Activated T-helper 17 cell treated with anti-CD3 and anti-CD28 coated beads, Interleukin-2, amount 50 U/mL, for 72 hours (primary cell): ENCODE results near the gene ZNF732. TPM values are rescaled to one million over a fixed set of nuclear protein-coding genes. Genes with fewer than 3 reads are reported as not detected.
"Not testable (repeated sequence)": the region's sequence is repeated elsewhere in the genome, so short reads cannot be mapped to it uniquely, and the experiment has no call there.

ENCODE experiments used
- ATAC-seq: fragments of 150-1000 bp; cut with Tn5 transposase; replicated peaks from 2 replicates; pipeline ENCODE4 v1.10.0; 2021; ENCODE audit warnings: mild to moderate bottlenecking, moderate library complexity
- H3K27ac Mint-ChIP-seq: one replicate; pipeline ENCODE4 v1.8.0; 2022; ENCODE audit warnings: mixed read lengths
- H3K27me3 Mint-ChIP-seq: one replicate; pipeline ENCODE4 v1.8.0; 2022; ENCODE audit warnings: mixed read lengths
- H3K36me3 Mint-ChIP-seq: one replicate; pipeline ENCODE4 v1.8.0; 2022; ENCODE audit warnings: low read depth, mild to moderate bottlenecking, mixed read lengths
- H3K4me1 Mint-ChIP-seq: one replicate; pipeline ENCODE4 v1.8.0; 2022; ENCODE audit warnings: mixed read lengths
- H3K4me3 Mint-ChIP-seq: one replicate; pipeline ENCODE4 v1.8.0; 2022; ENCODE audit warnings: mild to moderate bottlenecking, mixed read lengths
- H3K9me3 Mint-ChIP-seq: one replicate; pipeline ENCODE4 v1.8.0; 2022; ENCODE audit warnings: mixed read lengths
- total RNA-seq, 2 donors: library from RNA; stranded (reverse); gene quantifications; one replicate each; pipeline ENCODE4 v1.2.3, GENCODE V29; 2022

ZNF732 gene
- not detected for total RNA-seq

DNA sequence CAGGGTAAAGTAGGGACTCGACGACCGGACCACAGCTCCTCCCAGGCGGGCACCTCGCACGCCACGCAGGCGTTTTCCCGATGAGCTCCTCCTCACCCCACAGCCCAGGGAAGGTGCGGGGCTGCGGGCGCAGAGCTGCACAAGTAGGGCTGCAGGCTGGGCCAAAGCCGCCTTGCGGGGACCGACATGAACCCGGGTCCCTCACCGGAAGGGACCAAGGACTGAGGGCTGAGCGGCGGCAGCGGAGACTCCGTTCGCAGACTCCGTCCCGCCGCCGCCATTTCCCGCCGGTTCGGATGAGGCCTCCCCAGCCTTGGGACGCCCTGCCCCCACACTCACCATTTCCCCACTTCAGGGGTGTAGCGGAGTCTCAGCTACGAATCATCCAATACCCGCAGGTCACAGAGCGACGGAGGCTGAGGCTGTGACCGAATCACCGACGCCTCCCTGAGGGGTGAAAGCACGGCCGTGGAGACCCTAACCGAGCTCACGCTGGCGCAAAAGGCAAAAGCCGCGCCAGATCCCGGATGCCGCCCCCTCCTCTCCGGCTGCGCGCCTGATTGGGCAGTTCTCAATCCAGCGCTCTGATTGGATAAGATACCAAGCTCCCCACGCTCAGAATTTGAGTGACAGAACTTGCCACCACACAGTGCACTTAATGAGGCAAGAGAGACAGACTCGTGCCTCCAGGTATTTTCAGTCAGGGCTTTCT is at the start of gene ZNF732:
ZNF732 (minus strand) TSS at position 506 of the 712 bp plus-strand sequence; CDS start at position 342, 164 bp downstream.
- peaks cover 17% of the 10 kb centered on the region for H3K9me3 Mint-ChIP-seq
- no peak within 1 kb of the TSS for H3K4me3 Mint-ChIP-seq
- no peak within 1 kb of the TSS for H3K27ac Mint-ChIP-seq
- peaks cover 7% of the 10 kb centered on the region for H3K36me3 Mint-ChIP-seq
- peaks cover 8% of the 10 kb centered on the region for H3K4me1 Mint-ChIP-seq
- no peak for ATAC-seq
- H3K27me3 Mint-ChIP-seq: peaks cover 21% of the 10 kb centered on the region

DNA sequence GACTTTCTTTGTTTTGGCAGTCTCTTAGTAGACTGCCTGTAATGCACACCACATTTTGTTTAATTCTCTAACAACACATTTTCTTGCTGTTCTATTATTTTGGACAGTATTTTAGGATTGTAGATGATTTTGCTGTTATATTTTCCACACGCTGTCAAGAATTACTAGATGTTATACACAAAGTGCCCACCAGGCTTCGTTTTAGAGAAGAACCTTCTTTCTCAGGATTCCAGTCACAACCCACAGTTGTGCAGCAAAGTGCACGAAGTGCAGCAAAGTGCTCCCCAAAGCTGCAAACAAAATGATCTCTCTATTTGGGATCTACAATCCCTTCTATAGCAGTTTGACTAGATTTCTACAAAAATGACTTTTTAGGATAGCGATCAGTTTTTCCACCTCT is 34.7 kb upstream of the ZNF732 start:
- H3K4me3 Mint-ChIP-seq: peak overlapping the region; percentile 98
- no peak overlapping the region for H3K27ac Mint-ChIP-seq
- H3K36me3 Mint-ChIP-seq: peaks cover 82% of the 10 kb centered on the region

DNA sequence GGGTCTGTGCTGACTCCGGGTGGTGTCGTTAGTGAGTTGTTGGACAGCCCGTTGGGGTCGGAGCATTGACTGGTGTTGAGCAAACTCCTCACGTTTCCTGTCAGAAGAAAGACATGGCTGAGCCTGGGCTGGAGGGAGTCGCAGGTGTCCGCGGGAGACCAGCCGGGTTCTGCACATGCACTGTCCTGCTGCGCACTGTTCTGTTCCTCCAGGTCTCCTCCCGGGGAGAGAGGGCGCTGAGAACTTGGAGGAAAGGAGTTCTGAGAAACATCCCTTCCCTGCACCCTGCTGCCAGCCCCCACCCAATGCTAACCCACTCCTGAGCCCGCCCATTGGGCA is 33.5 kb upstream of the ZNF732 start:
- Mint-ChIP-seq H3K4me3 (peak overlapping the region; percentile 98), H3K27ac (peak overlapping the region; percentile 99), H3K9me3 (peaks cover 14% of the 10 kb centered on the region), H3K36me3 (peaks cover 69% of the 10 kb centered on the region), H3K27me3 (no peaks in the 10 kb centered on the region), H3K4me1 (peaks cover 19% of the 10 kb centered on the region)
- no peak for ATAC-seq

More for the DNA sequence above, 34.7 kb upstream of the ZNF732 start:
- no peak for ATAC-seq
- H3K4me1 Mint-ChIP-seq: peaks cover 19% of the 10 kb centered on the region
- peaks cover 14% of the 10 kb centered on the region for H3K9me3 Mint-ChIP-seq
- H3K27me3 Mint-ChIP-seq: no peaks in the 10 kb centered on the region

DNA sequence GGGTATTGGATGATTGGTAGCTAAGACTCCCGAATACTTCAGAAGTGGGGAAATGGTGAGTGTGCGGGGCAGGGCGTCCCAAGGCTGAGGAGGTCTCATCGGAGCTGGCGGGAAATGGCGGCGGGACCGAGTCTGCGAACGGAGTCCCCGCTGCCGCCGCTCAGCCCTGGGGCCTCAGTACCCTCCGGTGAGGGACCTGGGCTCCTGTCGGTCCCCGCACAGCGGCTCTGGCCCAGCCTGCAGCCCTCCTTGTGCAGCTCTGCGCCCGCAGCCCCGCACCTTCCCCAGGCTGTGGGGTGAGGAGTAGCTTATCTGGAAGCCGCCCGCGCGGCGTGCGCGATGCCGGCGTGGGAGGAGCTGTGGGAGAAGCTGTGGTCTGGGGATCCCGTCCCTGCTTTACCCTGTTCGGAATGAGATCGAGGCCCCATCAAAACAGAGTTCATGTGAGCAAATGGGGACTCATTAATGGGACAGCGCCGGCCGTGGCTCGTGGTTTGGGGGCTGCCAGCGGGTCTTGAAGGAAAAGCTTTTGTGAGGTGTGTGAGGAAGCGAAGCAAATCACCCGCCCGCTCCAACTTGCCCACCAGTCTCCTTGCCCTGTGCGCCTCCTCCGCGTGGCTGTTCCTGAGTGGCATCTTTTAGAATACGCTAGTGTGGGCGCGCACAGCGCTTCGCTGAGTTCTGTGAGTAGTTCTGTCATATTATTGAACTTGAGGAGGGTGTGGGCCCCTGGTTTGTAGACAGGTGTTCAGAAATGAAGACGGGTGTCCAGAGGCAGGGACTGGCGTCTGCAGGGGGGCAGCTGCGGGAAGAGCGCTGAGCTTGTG is 32.9 kb upstream of the ZNF732 start:
- ATAC-seq: peak; percentile 42
- Mint-ChIP-seq H3K27ac (peak overlapping the region; percentile 99), H3K4me1 (peaks cover 19% of the 10 kb centered on the region), H3K36me3 (peaks cover 63% of the 10 kb centered on the region), H3K4me3 (peak overlapping the region; percentile 98), H3K27me3 (no peaks in the 10 kb centered on the region), H3K9me3 (peaks cover 14% of the 10 kb centered on the region)

DNA sequence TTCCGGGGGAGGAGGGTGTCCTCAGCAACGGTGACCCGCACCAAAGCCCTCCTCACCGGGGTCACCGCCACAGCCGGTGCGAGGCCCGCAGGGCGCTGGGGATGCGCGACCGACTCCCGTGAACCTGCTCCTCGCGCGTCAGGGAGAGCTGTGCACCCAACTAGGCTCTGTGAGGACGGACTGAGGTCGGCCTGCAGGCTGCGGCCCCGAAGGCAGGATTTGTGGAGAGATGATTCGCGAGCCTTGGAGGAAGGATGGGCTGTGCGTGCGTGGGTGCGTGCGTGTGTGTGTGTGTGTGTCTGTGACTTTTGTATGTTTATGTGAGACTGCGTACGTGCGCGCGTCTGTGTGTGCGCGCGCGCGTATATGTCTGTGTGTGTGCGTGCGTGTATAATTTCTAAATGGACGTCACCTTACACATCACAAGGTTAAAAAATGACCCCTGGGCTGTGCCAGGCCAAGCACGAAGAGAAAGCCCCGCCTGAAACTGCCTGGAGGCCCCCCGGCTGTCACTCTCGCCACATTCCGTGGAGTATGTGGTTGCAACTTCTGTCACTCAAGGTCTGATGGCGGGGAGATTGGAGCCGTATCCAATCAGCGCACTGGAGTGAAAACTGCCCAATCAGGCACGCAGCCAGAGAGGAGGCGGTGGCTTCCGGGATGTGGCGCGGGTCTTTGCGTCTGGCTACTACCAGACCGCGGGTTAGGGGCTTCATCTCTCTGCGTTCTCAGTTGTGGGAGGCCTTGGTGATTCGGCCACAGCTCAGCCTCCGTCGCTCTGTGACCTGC is 32.1 kb upstream of the ZNF732 start, which contains the start of gene ZNF141:
ZNF141 (plus strand) TSS at position 672 of the 789 bp plus-strand sequence. CDS start 170 bp downstream, outside the sequence.
- peak within 1 kb of the TSS; percentile 98 for H3K4me3 Mint-ChIP-seq
- ATAC-seq: peak; percentile 96
- no peaks in the 10 kb centered on the region for H3K27me3 Mint-ChIP-seq
- peaks cover 55% of the 10 kb centered on the region for H3K36me3 Mint-ChIP-seq
- H3K9me3 Mint-ChIP-seq: peaks cover 14% of the 10 kb centered on the region
- peak within 1 kb of the TSS; percentile 99 for H3K27ac Mint-ChIP-seq
- peaks cover 19% of the 10 kb centered on the region for H3K4me1 Mint-ChIP-seq

DNA sequence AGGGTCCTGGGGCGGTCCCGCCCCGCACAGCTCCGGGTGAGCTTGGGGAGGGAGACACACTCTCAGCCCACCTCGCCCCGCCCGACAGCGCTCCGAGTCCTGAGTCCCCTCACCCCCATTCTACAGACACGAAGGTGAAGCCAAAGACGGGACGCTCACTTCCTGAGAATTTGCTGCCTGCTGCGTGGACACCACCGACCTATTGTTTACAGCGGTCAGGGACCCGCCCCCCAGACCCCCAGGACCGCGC is 31.5 kb upstream of the ZNF732 start:
- H3K4me3 Mint-ChIP-seq: peak overlapping the region; percentile 98
- H3K27ac Mint-ChIP-seq: peak overlapping the region; percentile 99
- no peaks in the 10 kb centered on the region for H3K27me3 Mint-ChIP-seq
- H3K4me1 Mint-ChIP-seq: peaks cover 19% of the 10 kb centered on the region
- peaks cover 50% of the 10 kb centered on the region for H3K36me3 Mint-ChIP-seq
- ATAC-seq: no peak
- H3K9me3 Mint-ChIP-seq: peaks cover 10% of the 10 kb centered on the region

DNA sequence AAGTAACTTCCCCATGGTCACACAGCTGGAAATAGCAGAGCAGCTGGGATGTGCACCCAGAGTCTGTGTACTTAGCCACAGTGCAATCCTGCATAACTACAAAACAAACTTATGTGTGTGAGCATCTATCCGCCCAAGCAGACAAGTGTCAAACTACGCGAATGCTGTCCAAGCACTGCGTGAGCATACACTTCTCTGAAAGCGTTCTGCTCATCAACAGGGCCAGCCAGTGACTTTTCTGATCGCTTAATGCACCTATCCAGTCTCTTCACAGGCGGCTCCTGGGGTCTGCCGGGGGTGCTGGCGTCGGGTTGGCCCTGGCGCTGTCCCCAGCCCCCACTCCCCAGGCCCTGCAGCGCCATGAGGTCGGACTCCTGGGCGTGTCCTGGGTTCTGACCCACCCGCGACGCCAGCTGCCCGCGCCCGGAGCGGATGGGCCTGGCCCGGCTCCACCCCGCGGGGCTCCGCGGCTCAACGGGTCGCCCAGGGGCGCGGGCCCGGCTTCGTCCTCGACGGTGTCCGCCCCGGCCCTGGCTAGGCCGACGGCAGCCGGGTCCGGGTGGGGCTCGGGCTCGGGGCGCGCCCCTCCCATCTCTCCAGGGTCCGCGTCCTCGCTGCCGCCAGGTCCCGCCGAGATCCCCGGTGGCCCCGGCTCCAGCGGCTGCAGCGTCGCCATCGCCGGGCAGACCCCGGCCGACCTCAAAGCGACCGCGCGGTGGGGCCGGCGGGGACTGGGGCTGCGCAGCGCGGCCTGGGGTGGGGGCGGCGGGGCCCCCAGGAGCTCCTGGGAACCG is 31.0 kb upstream of the ZNF732 start:
- H3K4me1 Mint-ChIP-seq: peaks cover 19% of the 10 kb centered on the region
- H3K36me3 Mint-ChIP-seq: peaks cover 45% of the 10 kb centered on the region
- peaks cover 10% of the 10 kb centered on the region for H3K9me3 Mint-ChIP-seq
- no peak overlapping the region for H3K27ac Mint-ChIP-seq
- no peak for ATAC-seq
- H3K27me3 Mint-ChIP-seq: no peaks in the 10 kb centered on the region
- peak overlapping the region; percentile 98 for H3K4me3 Mint-ChIP-seq

DNA sequence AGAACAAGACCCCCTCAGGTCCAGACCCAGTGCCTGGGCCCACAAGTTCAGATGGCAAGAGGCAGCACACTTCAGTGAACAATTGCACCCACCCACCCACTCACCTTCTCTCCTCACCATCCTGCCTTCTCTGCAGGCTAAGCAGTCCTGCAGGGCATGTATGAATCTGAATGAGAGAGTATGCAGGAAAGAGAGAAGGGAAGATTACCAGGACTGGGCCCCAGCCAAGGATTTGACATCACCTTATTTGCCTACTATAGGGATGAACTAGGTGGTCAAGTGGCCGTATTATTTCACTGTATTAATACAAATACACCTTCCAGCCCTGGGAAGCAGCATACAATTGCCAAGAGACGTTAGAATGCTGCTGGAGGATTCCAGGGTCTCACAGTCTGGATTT is 30.2 kb upstream of the ZNF732 start:
- Mint-ChIP-seq H3K4me1 (peaks cover 16% of the 10 kb centered on the region), H3K36me3 (peaks cover 37% of the 10 kb centered on the region), H3K27me3 (no peaks in the 10 kb centered on the region), H3K4me3 (peak overlapping the region; percentile 64), H3K27ac (no peak overlapping the region), H3K9me3 (peaks cover 8% of the 10 kb centered on the region)
- ATAC-seq: no peak

DNA sequence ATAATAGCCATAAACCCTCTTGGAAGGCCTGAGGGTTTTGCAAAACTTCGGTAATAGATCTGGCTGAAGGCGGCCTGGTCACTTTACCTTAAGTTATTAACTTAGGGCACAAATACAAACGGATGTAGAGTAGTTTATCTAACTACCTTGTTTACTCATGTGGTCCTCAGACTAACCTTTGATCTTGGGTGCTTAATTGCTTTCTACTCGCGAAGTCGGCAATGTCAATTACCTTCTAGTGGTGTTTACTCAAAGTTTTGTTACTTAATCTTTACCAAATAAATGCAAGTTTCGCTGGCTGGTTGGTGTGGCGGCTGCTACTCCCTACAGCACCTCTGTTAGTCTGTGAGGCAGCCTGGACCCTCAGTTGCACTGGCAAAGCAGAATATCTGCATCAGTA is 23.5 kb upstream of the ZNF732 start:
- no peaks in the 10 kb centered on the region for H3K4me1 Mint-ChIP-seq
- ATAC-seq: no peak
- peaks cover 16% of the 10 kb centered on the region for H3K9me3 Mint-ChIP-seq
- no peaks in the 10 kb centered on the region for H3K27me3 Mint-ChIP-seq
- H3K36me3 Mint-ChIP-seq: no peaks in the 10 kb centered on the region
- H3K4me3 Mint-ChIP-seq: no peak overlapping the region
- H3K27ac Mint-ChIP-seq: no peak overlapping the region

DNA sequence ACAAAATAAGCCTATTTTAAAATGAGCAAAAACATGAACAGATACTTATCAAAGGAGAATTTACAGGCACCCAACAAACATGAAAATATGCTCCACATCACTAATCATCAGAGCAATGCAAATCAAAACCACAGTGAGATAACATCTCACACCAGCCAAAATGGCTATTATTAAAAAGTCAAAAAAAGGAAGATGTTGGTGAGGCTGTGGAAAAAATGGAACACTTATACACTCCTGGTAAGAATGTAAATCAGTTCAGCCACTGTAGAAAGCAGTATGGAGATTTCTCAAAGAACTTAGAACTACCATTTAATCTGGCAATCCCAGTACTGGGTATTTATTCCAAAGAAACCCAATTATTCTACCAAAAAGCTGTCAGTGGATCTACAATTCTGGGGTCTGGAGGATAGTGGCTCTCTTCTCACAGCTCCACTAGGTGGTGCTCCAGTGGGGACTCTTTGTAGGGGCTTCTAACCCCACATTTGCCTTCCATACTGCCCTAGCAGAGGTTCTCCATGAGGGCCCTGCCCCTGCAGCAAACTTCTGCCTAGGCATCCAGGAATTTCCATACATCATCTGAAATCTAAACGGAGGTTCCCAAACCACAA is 9.1 kb upstream of the ZNF732 start:
- Mint-ChIP-seq H3K27ac (no peak overlapping the region), H3K4me1 (no peaks in the 10 kb centered on the region), H3K36me3 (no peaks in the 10 kb centered on the region), H3K9me3 (peaks cover 25% of the 10 kb centered on the region), H3K4me3 (no peak overlapping the region), H3K27me3 (peaks cover 10% of the 10 kb centered on the region)
- ATAC-seq: no peak

DNA sequence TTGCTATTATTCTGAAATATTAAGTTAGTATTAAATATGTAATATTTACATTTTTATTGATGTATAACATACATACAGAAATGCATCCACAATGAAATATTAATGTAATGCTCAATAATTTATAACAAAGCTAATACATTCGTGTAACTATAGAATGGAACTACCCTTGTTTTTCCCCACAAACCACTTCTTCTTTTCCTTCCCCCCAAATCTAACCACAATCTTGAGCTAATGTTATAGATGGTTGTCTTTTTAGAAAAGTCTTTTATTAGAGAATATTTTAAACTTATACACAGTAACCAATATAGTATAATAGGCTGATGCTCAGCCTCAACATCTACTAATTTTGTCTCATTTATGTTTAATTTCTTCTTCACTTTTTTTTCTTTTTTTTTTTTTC is 4.5 kb upstream of the ZNF732 start:
- Mint-ChIP-seq H3K4me1 (peaks cover 8% of the 10 kb centered on the region), H3K27me3 (peaks cover 10% of the 10 kb centered on the region), H3K4me3 (no peak overlapping the region), H3K27ac (no peak overlapping the region), H3K36me3 (no peaks in the 10 kb centered on the region), H3K9me3 (peaks cover 17% of the 10 kb centered on the region)
- no peak for ATAC-seq

DNA sequence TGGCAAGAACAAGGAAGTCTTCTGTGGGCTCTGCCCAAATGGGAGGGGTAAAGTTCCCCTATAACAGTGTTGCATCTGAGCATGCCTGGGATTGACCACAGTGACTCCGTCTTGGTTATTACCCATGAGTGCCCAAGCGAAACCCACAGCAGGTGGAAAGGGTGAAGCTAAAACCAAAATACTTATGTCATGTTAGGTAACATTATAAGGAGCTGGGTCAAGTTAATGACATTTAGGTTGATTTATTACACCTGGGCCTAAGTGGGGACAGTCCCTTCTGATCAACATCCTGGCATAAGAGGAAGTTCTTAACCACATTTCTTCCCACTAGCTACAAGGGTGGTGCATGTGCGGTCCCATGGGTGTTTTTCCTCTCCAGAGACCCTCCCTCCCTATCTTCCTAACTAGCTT is 1.3 kb upstream of the ZNF732 start:
- H3K27ac Mint-ChIP-seq: no peak overlapping the region
- peaks cover 8% of the 10 kb centered on the region for H3K4me1 Mint-ChIP-seq
- H3K36me3 Mint-ChIP-seq: peaks cover 7% of the 10 kb centered on the region
- H3K9me3 Mint-ChIP-seq: peaks cover 23% of the 10 kb centered on the region
- H3K27me3 Mint-ChIP-seq: peaks cover 22% of the 10 kb centered on the region
- no peak for ATAC-seq
- H3K4me3 Mint-ChIP-seq: no peak overlapping the region

DNA sequence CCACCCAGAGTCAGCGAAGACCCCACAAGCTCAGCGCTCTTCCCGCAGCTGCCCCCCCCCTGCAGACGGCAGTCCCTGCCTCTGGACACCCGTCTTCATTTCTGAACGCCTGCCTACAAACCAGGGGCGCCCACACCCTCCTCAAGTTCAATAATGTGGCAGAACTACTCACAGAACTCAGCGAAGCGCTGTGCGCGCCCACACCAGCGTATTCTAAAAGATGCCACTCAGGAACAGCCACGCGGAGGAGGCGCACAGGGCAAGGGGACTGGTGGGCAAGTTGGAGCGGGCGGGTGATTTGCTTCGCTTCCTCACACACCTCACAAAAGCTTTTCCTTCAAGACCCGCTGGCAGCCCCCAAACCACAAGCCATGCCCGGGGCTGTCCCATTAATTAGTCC is 758 bp downstream of the ZNF732 start:
- not testable (repeated sequence) for ATAC-seq, H3K4me1 Mint-ChIP-seq, H3K4me3 Mint-ChIP-seq, H3K36me3 Mint-ChIP-seq, H3K27ac Mint-ChIP-seq
- H3K27me3 Mint-ChIP-seq: peaks cover 21% of the 10 kb centered on the region
- H3K9me3 Mint-ChIP-seq: peaks cover 17% of the 10 kb centered on the region

DNA sequence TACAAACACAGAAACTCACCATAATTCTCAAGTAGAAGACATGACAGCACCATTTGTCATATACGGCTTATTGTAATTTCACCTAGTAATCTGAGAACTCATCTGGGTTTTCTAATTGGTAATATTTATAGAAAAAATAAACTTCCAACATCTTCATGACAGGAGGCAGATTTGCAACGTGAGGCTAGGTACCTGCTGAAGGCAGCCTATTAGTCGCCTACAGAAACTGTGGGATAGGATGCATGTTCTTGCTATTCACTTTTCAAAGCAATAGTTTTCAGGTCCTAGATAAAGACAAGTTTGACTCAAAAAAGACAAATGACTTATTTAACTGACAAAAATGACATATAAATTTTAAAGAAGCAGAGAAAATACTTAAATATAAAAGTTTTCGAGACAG is 2.9 kb downstream of the ZNF732 start:
- Mint-ChIP-seq H3K36me3 (peaks cover 7% of the 10 kb centered on the region), H3K27me3 (peaks cover 21% of the 10 kb centered on the region), H3K27ac (no peak overlapping the region), H3K4me3 (no peak overlapping the region), H3K9me3 (peaks cover 17% of the 10 kb centered on the region), H3K4me1 (peaks cover 8% of the 10 kb centered on the region)
- no peak for ATAC-seq
